Epithelial cell of proximal tubule (primary cell): ENCODE data around the gene KCNMA1. TPM values are rescaled to one million over a fixed set of nuclear protein-coding genes. Genes with fewer than 3 reads are reported as not detected.

Experiments
- DNase-seq: peaks from one replicate; pipeline ENCODE4 v3.0.0-alpha.2; 2011; ENCODE audit warnings: low read depth
- H3K4me3 ChIP-seq: 2 replicates; pipeline ENCODE4 v1.5.1; 2011; ENCODE audit warnings: low read depth, mild to moderate bottlenecking, low read length
- total RNA-seq: library from RNA; depleted of rRNA; stranded (reverse); fragments of >200 nt; gene quantifications from 2 replicates; pipeline ENCODE4 v1.2.3, GENCODE V29; 2015
- TF ChIP-seq, protein P1 (sequence below): conservative IDR thresholded peaks from 2 replicates; pipeline ENCODE4 v1.5.1; 2012; ENCODE audit warnings: low read depth, mild to moderate bottlenecking, low read length

Gene KCNMA1
- total RNA-seq, 1 donor from 2014 or later = 12.5 TPM

DNA sequence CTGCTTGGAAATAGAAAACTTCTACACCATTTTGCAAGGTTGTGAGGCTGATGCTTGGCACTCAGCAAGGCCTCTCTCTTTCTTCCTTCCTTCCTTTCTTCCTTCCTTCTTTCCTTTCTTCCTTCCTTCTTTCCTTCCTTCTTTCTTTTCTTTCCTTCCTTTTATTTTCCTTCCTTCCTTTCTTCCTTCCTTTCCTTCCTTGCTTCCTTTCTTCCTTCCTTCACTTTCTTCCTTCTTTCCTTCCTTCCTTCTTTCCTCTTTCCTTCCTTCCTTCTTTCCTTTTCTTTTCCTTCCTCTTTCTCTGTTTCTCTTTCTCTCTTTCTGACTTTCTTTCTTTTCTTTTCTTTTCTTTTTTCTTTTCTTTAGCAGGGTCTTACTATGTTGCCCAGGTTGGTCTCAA, 460.4 kb downstream of the KCNMA1 start:
- H3K4me3 ChIP-seq = no peak overlapping the region
- TF ChIP-seq, protein P1, sequence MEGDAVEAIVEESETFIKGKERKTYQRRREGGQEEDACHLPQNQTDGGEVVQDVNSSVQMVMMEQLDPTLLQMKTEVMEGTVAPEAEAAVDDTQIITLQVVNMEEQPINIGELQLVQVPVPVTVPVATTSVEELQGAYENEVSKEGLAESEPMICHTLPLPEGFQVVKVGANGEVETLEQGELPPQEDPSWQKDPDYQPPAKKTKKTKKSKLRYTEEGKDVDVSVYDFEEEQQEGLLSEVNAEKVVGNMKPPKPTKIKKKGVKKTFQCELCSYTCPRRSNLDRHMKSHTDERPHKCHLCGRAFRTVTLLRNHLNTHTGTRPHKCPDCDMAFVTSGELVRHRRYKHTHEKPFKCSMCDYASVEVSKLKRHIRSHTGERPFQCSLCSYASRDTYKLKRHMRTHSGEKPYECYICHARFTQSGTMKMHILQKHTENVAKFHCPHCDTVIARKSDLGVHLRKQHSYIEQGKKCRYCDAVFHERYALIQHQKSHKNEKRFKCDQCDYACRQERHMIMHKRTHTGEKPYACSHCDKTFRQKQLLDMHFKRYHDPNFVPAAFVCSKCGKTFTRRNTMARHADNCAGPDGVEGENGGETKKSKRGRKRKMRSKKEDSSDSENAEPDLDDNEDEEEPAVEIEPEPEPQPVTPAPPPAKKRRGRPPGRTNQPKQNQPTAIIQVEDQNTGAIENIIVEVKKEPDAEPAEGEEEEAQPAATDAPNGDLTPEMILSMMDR = no peak
- no peak for DNase-seq

DNA sequence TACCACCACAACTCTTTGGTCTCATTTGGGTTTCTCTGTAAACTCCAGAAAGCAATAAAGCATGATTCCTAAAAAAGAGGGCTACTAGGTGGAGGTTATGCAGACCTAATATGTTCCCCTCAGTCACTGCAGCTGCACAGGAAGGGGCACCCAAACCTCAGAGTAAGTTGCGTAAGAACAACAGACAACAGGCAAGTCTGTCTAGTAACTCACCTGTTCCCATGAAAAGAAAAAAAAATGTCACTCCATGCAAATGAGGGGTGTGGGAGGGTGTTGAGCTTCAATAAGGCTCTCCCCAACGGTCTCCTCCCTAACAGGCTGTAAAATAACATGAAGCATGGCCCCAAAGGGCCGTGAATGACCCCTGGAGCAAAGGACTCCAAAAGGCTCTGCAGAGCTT, 461.4 kb downstream of the KCNMA1 start:
- no peak for DNase-seq
- TF ChIP-seq, protein P1 = no peak
- no peak overlapping the region for H3K4me3 ChIP-seq

DNA sequence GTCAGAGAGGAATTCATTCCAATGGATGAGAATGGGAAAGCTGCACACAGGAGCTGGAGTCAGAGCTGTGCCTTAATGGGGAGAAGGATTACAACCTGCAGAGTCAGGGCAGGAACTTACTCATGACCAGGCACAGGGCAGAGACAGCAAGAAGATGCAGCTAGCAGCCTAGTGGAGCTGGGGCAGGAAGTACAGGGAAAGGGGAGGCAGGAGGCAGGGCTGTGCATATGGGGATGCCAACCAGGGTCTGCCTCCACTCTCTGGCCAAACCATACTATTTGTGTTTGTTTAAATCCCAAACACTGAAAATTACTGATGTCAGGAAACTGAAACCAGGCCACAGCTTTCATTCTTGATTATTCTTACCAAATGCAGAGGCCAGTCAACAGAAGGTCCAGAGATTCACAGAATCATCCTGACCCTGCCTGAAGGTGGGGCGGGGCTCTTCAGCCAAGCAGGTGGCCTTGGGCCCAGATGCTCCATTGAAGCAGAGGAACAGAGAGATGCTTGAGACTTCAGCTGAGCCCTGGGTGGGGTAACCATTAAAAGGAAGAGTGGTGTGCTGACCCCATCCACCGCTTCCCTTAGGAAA, 461.9 kb downstream of the KCNMA1 start:
- no peak for DNase-seq
- H3K4me3 ChIP-seq = no peak overlapping the region
- TF ChIP-seq, protein P1 = no peak

DNA sequence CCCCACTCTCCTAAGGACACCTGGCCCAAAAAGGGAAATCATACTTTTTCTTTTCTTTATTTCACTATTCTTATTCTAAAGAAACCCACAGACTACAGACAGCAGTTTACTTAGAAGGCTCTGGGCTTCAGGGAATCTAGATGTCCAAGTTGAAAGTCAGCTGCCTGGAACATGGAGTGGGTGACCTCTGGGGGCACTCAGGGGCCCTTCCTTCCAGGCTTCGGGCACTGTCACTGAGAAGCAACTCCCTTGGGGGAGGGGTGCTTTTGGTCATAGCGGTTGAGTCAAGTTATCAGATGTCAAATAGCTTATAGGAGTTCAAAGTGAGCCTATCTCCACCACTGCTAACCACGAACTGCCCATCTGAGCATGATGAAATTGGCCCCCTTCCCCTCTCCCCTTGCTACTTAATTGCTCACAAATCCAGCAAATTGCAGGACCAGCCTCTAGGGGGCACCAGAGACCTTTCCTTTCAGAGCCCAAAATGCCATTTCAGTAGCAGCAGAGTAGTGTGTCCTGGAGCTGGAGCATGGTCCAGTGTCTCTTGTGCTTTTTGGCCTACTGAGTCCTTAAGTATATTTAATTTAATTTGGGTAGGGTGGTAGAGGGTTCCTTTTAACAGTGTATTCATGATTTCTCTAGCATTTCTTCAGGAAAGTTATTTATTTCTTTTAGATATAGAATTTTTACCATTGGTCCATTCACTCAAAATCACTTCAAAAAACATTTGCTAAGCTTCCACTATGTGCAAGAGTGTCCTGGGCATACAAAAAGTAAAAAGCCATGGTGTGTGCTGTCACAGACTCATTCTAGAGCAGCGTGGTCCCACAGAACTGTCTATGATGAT, 463.8 kb downstream of the KCNMA1 start:
- no peak overlapping the region for H3K4me3 ChIP-seq
- DNase-seq = no peak
- TF ChIP-seq, protein P1 = peak; percentile 94

DNA sequence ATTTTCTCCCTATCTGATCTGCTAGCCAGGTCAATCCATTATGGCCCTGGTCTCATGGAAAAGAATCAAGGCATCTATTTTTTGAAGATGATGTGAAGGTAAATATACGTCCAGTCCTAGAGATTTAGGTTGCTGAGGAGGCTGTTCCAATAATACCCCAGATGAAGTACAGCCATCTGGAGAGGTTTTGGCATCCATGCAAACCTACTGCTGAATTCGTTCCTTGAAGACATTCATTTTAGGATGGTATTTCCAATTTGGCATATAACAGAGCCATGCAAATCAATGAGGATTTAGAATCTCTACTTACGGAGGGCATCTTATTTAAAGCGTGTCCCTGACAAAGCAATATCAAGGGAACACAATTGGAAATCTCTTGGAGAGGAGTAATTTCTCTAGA, 465.5 kb downstream of the KCNMA1 start:
- TF ChIP-seq, protein P1 = no peak
- H3K4me3 ChIP-seq = no peak overlapping the region
- DNase-seq = no peak

DNA sequence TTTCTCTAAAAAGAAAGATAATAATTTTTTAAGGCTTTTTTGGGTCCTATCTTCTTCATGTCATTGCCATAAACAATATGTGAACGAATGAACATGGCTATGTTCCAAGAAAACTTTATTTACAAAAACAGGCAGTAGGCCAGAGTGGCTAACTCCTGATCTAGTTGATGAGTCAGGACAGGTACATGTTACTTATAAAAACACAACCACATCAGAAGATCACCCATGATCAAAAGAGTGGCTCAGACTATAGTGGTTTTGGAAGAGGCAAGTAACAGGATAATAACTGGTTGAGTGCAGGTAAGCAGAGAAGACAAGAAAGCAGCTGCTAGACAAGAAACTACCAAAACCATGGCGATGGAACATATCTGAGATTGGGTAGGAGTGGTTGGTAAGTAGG, 468.7 kb downstream of the KCNMA1 start:
- TF ChIP-seq, protein P1 = no peak
- no peak overlapping the region for H3K4me3 ChIP-seq
- DNase-seq = no peak
